Measurements from ENCODE around the gene MSANTD1.

Gene MSANTD1

GRCh38 chr4:3234171-3235029 is 14.6 kb upstream of the MSANTD1 start:
- no peak for DNase-seq

GRCh38 chr4:3235030-3235345 is 14.0 kb upstream of the MSANTD1 start:
- DNase-seq, result no peak

GRCh38 chr4:3235581-3235980 is 13.4 kb upstream of the MSANTD1 start:
- DNase-seq, result no peak

- no peak for DNase-seq
These were observed 12.6 kb upstream of the MSANTD1 start for GRCh38 chr4:3236326-3236878.

- DNase-seq, result no peak
These were observed 11.7 kb upstream of the MSANTD1 start for GRCh38 chr4:3237266-3237665.

GRCh38 chr4:3237712-3238560 is 11.0 kb upstream of the MSANTD1 start:
- no peak for DNase-seq

- no peak for DNase-seq
These were observed 10.2 kb upstream of the MSANTD1 start for GRCh38 chr4:3238721-3239120.

- DNase-seq, result no peak
These were observed 9.7 kb upstream of the MSANTD1 start for GRCh38 chr4:3239303-3239702.

GRCh38 chr4:3239998-3240920 is 8.7 kb upstream of the MSANTD1 start:
- peak; percentile 56 for DNase-seq

- DNase-seq, result no peak
These were observed 7.9 kb upstream of the MSANTD1 start for GRCh38 chr4:3240936-3241522.

- no peak for DNase-seq
These were observed 6.9 kb upstream of the MSANTD1 start for GRCh38 chr4:3241898-3242524.

GRCh38 chr4:3243136-3243780 is 5.7 kb upstream of the MSANTD1 start:
- no peak for DNase-seq

- DNase-seq, result no peak
These were observed 5.0 kb upstream of the MSANTD1 start for GRCh38 chr4:3244002-3244401.

- DNase-seq, result no peak
These were observed 4.2 kb upstream of the MSANTD1 start for GRCh38 chr4:3244747-3245146.

GRCh38 chr4:3245676-3246075 is 3.3 kb upstream of the MSANTD1 start:
- DNase-seq, result no peak

- no peak for DNase-seq
These were observed 2.2 kb upstream of the MSANTD1 start for GRCh38 chr4:3246458-3247398.

GRCh38 chr4:3247399-3248177 is 1.4 kb upstream of the MSANTD1 start:
- no peak for DNase-seq

- no peak for DNase-seq
These were observed 830 bp upstream of the MSANTD1 start for GRCh38 chr4:3248178-3248480.

- DNase-seq, result no peak
These were observed 915 bp downstream of the MSANTD1 start for GRCh38 chr4:3249711-3250437.

All from retina (tissue), 1 donor.